Hippocampal formation (tissue), 2 donors: ENCODE data around the gene TOP2B.

ENCODE experiments used
- DNase-seq, 2 donors: peaks; one replicate each; lab custom pipeline; 2025; lab: John Stamatoyannopoulos, UW

Gene TOP2B

DNA sequence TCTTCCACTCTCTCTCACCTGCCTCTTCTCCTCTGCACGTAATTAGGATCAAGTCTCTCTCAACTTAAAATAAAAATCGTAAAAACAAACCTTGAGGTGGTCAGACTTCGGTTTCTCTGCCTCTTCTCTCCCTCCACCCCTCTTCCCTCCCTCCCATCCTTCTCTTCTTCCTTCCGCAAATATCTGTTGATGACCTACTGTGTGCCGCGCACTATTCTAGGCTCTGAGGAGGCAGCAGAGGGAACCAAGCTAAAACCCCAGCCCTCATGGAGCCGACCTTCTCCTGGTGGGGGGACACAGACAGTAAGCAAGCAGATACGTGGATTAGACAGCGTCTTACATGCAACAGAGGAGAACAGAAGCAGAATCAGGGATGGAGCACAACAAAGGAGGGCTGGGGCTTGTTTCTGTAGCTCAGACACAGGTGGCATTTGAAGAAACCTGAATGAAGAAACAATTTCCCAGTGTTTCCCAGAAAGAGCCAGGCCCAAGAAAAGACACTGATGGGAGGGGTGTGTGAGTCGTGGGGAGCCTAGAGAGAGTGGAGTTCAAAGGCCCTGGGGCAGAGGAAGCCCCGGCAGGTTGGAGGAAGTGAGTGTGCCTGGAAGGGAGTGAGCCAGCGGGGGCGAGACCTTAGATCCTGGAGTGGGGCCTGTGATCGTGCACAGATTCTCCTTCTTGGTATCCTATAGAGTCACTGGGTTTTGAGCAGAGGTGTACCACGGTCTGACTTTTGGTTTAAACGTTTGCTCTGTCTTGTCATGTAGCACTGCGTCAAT is 80.5 kb downstream of the TOP2B start:
- no peak for DNase-seq

- no peak for DNase-seq
These were observed 81.4 kb downstream of the TOP2B start for GRCh38 chr3:25583343-25583742.

DNA sequence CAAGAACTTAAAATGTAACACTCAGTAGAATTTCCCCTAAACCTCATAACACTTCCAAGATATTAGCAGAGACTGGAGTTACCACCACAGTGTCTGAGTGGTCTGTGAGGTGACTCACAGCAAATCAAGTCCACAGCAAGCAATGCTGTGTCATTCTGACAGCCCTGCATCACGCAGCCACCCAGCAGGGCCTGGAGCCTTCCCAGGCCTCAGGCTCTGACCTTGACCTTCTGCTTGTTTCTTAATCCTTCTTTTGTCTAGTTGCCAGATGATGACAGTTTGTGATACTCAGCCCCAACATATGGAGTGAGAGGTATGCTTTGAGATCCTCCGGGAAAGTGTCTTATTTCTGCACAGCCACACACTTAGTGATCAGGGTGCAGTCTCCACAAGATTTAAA is 82.5 kb downstream of the TOP2B start:
- DNase-seq: no peak

DNA sequence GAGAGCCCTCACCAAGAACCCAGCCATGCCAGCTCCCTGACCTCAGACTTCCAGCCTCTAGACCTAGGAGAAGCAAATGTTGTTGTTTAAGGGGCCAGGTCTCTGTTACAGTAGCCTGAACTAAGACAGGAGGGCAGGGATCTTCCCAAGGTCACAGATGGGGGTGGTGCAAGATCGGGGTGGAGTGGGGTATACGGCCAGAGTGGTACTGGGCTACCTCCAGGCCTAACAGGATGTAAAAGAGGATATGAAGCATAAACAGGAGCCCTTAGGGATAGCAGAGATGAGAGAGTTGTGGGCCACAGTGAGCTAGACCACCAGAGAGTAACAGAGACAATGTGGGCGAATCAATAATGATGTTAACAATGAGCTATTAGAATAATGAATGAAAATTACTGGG is 82.9 kb downstream of the TOP2B start:
- DNase-seq: no peak

GRCh38 chr3:25581335-25581734 is 83.4 kb downstream of the TOP2B start:
- DNase-seq: no peak

DNA sequence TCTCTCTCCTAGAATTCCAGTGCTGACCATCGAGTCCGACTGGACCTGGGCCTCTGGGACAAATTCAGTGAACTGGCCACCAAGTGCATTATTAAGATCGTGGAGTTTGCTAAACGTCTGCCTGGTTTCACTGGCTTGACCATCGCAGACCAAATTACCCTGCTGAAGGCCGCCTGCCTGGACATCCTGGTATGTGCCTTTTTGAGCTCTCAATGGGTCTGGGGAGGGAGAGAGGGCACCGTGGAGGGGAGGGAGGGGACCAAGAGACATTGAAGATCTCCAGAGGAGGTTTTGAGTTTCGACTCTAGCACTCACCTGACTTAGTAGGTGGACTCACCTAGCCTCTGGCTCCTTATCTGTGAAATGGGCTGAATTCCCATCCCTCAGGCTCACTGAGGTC is 84.2 kb downstream of the TOP2B start:
- no peak for DNase-seq

GRCh38 chr3:25578059-25578458 is 86.6 kb downstream of the TOP2B start:
- DNase-seq: no peak

DNA sequence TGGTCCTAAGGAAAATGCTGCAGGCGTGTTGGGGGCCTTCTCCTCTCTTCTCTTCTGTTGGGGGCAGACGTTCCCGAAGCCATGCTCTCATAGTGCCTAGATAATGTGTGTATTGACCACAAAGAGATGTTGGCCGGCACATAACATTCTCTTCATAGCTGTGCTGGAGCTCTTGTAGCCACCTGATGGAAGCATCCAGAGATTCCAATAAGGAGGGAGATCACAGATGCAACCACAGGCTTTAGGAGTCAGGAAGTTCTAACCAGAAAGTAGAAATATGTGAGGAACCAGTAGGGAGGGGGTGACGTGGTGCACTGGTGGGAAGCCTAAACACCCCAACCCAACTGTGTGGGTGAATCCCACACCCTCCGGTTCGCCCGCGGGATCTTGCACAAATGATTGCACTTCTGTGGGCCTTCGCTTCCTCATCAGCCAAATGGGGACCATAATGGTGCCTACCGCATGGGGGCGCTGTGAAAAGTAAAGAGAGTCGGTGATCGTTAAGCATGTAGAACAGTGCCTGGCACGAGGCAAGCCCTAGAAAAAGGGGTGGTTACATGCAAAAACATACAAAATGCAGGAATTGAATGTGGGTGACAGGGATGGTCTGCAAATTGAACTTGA is 87.8 kb downstream of the TOP2B start:
- DNase-seq: no peak

- no peak for DNase-seq
These were observed 88.6 kb downstream of the TOP2B start for GRCh38 chr3:25576146-25576545.

- no peak for DNase-seq
These were observed 89.7 kb downstream of the TOP2B start for GRCh38 chr3:25575001-25575400.

GRCh38 chr3:25574172-25574765 is 90.4 kb downstream of the TOP2B start:
- DNase-seq: no peak

- no peak for DNase-seq
These were observed 91.1 kb downstream of the TOP2B start for GRCh38 chr3:25573386-25574171.

- DNase-seq: no peak
These were observed 91.8 kb downstream of the TOP2B start for GRCh38 chr3:25572919-25573385.

GRCh38 chr3:25572336-25572735 is 92.4 kb downstream of the TOP2B start:
- no peak for DNase-seq

DNA sequence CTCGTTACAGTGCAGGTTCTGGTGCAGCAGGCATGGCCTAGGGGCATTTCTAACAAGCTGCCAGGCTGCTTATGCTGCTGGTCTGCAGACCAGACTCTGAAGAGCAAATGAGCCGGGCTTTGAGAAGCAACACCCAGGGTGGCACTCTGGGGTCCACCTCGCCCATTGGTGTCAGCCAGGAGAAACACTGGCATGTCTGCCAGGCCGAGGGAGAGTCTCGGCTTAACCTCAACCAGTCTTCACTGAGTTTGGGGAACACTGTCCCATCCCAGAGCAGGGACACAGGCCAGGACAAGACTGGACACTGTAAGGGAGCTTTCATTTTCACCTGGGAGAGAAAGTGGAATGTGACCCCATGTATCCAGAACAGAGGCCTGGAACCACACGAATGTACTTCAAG is 93.4 kb downstream of the TOP2B start:
- DNase-seq: no peak

GRCh38 chr3:25568525-25569078 is 96.1 kb downstream of the TOP2B start:
- DNase-seq: no peak

GRCh38 chr3:25567806-25568524 is 96.7 kb downstream of the TOP2B start:
- DNase-seq: no peak

GRCh38 chr3:25567388-25567787 is 97.3 kb downstream of the TOP2B start:
- no peak for DNase-seq

DNA sequence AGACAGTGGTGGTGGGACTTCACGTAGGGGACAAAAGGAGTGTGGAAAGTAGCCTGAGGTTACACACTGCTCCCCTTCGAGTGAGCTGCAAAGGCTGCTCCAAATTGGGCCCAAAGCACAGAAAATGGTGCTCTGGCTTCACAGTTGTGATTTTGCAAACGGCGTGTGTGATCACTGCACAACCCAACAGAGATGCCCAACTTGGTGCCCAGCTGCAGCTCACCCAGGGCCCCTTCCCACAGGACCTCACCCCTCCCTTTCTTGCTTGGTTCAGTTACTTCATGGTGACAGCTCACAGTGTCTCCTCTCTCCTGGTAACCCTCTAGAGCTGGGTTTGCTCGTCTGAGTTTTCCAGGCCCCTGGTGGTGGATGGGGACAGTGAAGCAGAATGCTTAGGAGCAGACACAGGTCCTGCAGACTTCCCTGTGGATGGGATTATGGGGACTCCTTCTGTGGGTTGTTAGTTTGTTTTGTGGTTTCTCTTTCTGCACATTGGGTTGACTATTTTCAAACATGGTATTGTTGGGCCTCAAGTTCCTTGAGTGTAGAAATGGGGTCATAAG is 98.3 kb downstream of the TOP2B start:
- no peak for DNase-seq

DNA sequence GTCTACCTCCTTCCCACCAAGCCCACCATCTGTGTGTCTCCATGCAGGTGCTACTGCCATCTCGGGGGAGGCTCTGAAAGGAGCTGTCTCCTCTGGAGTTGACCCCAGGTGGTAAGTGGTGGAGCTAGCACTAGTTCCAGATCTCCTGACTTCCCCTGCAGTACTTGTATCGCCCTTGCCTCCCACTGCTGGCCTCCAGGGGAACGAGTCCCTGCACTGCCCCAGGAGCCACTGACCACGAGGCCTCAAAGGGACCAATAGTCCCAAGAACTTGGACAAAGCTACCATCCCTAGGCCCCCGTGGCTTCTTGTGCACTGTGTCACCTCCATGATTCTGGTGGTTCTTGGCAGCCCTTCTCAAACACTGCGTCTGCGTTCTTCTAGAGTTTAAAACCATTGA is 98.9 kb downstream of the TOP2B start:
- DNase-seq: no peak

- no peak for DNase-seq
These were observed 100.6 kb downstream of the TOP2B start for GRCh38 chr3:25564075-25564474.
